Activated naive CD8-positive, alpha-beta T cell treated with anti-CD3 and anti-CD28 coated beads for 36 hours (primary cell): ENCODE results near the gene KLB. TPM values are rescaled to one million over a fixed set of nuclear protein-coding genes. Genes with fewer than 3 reads are reported as not detected.

Source experiments
- total RNA-seq, 2 experiments: library from RNA; stranded (reverse); gene quantifications; one replicate each; pipeline ENCODE4 v1.2.3, GENCODE V29; 2021

The KLB gene
- total RNA-seq, 2 experiments from 2014 or later = not detected

Other genes starting within 250 kb of the KLB start
- gene WDR19, start 224.4 kb upstream of the KLB start, total RNA-seq = 10 to 100 TPM; 11.0 to 14.1 TPM
- gene RFC1, start 40.6 kb upstream of the KLB start, total RNA-seq = 100 to 1,000 TPM; 117 to 128 TPM
- 1,000 to 10,000 TPM; 1,739 to 1,814 TPM for gene RPL9, start 52.0 kb downstream of the KLB start, total RNA-seq
- gene LIAS, start 52.1 kb downstream of the KLB start, total RNA-seq = 10 to 100 TPM; 44.1 to 46.3 TPM
- gene UGDH, start 120.5 kb downstream of the KLB start, total RNA-seq = 10 to 100 TPM; 29.7 to 34.8 TPM
- under 1 TPM; 0.36 to 0.62 TPM for gene SMIM14, start 231.9 kb downstream of the KLB start, total RNA-seq